Activated CD8-positive, alpha-beta memory T cell treated with anti-CD3 and anti-CD28 coated beads for 36 hours (primary cell): Measurements from ENCODE around the gene EIF2AK2. TPM values are rescaled to one million over a fixed set of nuclear protein-coding genes. Genes with fewer than 3 reads are reported as not detected.

Experiments
- CTCF ChIA-PET: fragments of 350-600 bp; sonication (Branson Sonifier 250); formaldehyde crosslinking; loops from one replicate; lab custom pipeline; 2021; ENCODE audit warnings: antibody characterized with exemption; lab: Charles Lee
- POLR2A ChIA-PET: fragments of 350-600 bp; sonication (Branson Sonifier 250); formaldehyde crosslinking; loops from one replicate; lab custom pipeline; 2021; ENCODE audit warnings: antibody characterized with exemption; lab: Charles Lee
- total RNA-seq, 2 experiments: library from RNA; stranded (reverse); gene quantifications; one replicate each; pipeline ENCODE4 v1.2.3, GENCODE V29; 2021

EIF2AK2 gene
- total RNA-seq, 2 experiments from 2014 or later = 37.4 to 38.4 TPM

DNA sequence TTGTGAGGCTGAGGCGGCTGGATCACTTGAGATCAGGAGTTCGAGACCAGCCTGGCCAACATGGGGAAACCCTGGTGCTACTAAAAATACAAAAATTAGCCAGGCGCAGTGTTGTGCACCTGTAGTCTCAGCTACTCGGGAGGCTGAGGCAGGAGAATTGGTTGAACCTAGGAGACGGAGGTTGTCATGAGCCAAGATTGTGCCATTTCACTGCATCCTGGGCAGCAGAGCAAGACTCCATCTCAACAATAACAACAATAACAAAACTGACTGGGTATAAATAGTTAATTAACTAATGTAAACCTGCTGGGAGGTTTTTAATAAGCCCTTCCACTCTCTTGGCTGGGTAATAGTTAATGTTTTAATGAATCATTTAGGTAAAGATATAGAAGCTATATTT lies 23.9 kb upstream of the EIF2AK2 start:
- ChIA-PET CTCF (interaction anchor here (1.8 kb wide), 1 partner anchor 13 kb away, joined by 3 read pairs; no protein-coding TSS in a partner anchor), POLR2A (no interaction called here)

DNA sequence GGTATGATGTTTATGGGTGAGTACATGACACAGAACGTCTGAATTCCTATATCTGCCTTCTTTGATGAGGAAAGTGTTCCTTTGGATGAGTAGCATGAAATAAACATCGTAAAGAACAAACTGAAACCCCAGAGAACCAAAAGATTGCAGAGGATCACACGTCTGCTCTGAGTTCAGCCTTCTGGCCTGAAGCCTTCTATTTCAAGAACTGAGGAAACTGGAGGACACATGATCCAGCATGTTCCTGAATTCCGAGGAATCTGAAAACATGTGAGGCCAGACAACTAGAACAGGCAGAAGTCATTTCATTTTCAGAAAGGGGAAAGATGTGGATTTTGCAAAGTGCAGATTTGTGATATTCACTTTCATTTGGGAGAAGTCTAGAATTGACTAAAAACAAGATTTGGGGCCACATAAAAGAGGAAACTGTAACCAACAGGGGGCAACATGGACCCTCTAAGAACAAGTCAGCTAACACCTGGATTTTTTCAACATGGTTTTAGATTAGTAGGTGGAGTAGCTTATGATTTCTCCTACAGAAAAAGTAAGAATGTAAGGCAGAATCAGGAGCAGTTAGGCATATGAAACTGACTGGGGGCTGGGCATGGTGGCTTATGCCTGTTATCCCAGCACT lies 23.3 kb upstream of the EIF2AK2 start:
- POLR2A ChIA-PET = no interaction called here
- CTCF ChIA-PET = interaction anchor here (1.2 to 1.8 kb wide), 2 partner anchors 11 to 12 kb away, joined by 3 read pairs; no protein-coding TSS in a partner anchor

- POLR2A ChIA-PET = no interaction called here
- CTCF ChIA-PET = interaction anchor here (0.7 kb wide), 1 partner anchor 521 kb away, joined by 6 read pairs; no protein-coding TSS in a partner anchor
These were observed 17.0 kb upstream of the EIF2AK2 start for GRCh38 chr2:37173741-37174140.

GRCh38 chr2:37171624-37171950 lies 14.8 kb upstream of the EIF2AK2 start:
- ChIA-PET POLR2A (no interaction called here), CTCF (no interaction called here)

DNA sequence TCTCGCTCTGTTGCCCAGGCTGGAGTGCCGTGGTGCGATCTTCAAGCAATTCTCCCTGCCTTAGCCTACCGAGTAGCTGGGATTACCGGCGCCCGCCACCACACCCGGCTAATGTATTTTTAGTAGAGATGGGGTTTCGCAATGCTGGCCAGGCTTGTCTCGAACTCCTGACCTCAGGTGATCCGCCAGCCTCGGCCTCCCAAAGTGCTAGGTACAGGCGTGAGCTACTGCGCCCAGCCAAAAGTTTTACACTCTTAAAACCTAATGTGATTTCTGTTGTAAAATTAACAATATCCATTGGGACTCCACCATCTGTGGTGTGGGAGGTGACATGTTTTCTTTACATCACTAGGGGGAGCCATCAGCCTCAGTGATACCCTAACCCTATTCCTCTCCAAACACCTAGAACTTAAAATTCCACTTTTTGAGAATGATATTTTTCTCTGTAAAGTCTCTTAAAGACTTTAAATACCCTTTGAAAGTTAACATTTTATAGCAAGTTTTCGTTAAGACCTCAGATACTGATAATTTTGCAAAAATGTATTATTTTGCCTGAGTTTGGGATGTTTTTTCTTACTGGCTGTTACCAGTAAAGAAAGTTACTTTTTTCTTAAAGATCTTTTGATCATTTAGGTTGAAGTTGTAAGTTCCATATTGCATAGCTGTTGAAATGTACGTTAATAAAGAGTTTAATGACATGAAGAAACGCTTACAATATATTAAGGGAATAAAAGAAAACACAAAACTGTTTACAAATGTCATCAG lies 11.6 kb upstream of the EIF2AK2 start:
- CTCF ChIA-PET = interaction anchor here (0.7 to 1.8 kb wide), 6 partner anchors 9 to 31 kb away, joined by 3 to 8 read pairs (median 4); partner anchors contain the start of gene EIF2AK2
- POLR2A ChIA-PET = no interaction called here

DNA sequence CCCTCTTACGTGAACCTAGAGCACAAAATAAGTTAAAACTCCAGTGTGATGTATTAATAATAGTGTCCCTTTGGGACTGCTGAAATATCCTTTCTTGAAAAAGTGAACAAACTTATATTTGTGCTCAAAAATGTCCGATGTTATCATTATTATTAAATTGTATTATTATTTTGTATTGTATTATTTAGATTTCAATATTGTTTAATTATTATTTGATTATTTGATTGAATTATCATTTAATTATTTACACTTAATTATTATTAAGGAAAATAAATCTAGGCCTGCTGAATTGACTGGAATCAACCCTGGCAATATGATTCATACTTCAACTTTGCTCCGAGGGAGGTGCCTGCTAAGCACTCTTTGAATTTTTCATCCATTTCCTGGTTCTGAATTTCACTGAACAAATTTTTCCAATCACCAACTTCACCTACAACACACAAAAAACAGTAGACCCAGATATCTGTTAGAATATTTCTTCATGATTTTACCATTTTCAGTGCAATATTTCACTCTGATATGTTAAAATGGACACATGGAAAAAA lies 10.9 kb upstream of the EIF2AK2 start:
- ChIA-PET CTCF (interaction anchor here (0.7 to 1.8 kb wide), 4 partner anchors 8 to 32 kb away, joined by 3 to 8 read pairs (median 4); partner anchors contain the start of gene EIF2AK2), POLR2A (no interaction called here)

DNA sequence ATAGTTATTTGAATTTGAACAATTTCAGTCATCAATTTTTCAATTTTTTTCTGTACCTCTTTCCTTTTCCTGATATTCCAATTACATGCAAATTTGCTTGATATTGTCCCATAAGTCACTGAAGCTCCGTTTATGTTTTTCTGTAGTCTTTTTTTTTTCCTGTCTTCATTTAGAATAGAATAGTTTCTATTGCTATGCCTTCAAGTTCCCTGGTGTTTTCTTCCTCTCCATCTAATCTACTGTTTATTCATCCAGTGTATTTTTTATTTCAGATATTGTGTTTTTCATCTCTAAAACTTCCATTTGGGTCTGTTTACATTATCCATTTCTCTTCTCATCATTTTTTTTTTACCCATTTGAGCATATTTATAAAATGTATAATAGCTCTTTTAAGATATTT lies 8.0 kb upstream of the EIF2AK2 start:
- CTCF ChIA-PET = interaction anchor here (0.6 kb wide), 1 partner anchor 160 kb away, joined by 3 read pairs; the partner anchor contains the start of gene PRKD3

GRCh38 chr2:37156071-37156856 lies 516 bp downstream of the EIF2AK2 start:
- CTCF ChIA-PET = interaction anchor here (2.1 kb wide), 1 partner anchor 12 kb away, joined by 8 read pairs; no protein-coding TSS in a partner anchor
- POLR2A ChIA-PET = interaction anchor here (0.6 to 1.8 kb wide), 2 partner anchors 76 to 85 kb away, joined by 3 to 5 read pairs; partner anchors contain the start of genes CEBPZ and NDUFAF7

More for the DNA sequence above, 8.0 kb upstream of the EIF2AK2 start:
- POLR2A ChIA-PET = no interaction called here

- ChIA-PET CTCF (no interaction called here), POLR2A (interaction anchor here (0.6 kb wide), 1 partner anchor 205 kb away, joined by 3 read pairs; no protein-coding TSS in a partner anchor)
These were observed 2.0 kb downstream of the EIF2AK2 start for GRCh38 chr2:37154785-37155184.

DNA sequence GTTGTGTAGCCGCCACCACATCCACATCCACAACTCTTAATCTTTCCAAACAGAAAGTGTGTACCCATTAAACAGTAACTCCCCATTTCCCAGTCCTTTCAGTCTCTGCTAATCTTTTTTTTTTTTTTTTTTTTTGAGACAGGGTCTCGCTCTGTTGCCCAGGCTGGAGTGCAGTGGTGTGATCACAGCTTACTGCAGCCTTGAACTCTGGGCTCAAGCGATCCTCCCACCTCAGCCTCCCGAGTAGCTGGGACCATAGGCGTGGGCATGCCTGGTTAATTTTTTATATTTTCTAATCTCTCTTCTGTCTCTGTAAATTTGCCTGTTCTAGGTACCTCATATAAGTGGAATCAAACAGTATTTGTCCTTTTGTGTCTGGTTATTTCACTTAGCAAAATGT lies 3.6 kb downstream of the EIF2AK2 start:
- POLR2A ChIA-PET = interaction anchor here (0.7 kb wide), 1 partner anchor 40 kb away, joined by 10 read pairs; no protein-coding TSS in a partner anchor
- CTCF ChIA-PET = no interaction called here

GRCh38 chr2:37149626-37150322 lies 7.0 kb downstream of the EIF2AK2 start:
- CTCF ChIA-PET = no interaction called here
- POLR2A ChIA-PET = interaction anchor here (0.6 kb wide), 2 partner anchors 1242 to 1597 kb away, joined by 3 to 5 read pairs; no protein-coding TSS in a partner anchor

- ChIA-PET CTCF (no interaction called here), POLR2A (no interaction called here)
These were observed 8.5 kb downstream of the EIF2AK2 start for GRCh38 chr2:37148325-37148724.

- ChIA-PET CTCF (no interaction called here), POLR2A (no interaction called here)
These were observed 10.7 kb downstream of the EIF2AK2 start for GRCh38 chr2:37146062-37146461.

GRCh38 chr2:37143974-37144373 lies 12.8 kb downstream of the EIF2AK2 start:
- ChIA-PET POLR2A (no interaction called here), CTCF (interaction anchor here (1.1 kb wide), 1 partner anchor 25 kb away, joined by 5 read pairs; no protein-coding TSS in a partner anchor)

DNA sequence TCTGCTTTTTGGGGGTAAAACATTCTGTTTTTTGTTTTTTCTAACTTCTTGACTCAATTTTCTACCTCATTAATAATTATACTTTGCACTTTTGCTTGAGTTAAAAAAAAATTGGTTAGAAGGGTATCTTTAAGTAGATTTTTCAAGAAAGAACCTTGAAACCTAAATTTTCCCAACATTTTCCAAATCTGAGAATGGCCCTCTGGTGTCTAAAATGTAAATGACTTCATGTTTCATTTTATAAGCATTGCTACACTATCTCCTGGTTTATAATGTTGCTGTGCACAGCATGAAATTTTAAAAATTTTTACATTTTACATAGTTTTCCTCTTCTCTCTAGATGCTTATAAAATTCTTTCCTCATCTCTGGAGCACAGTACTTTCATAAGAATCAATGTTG lies 14.2 kb downstream of the EIF2AK2 start:
- POLR2A ChIA-PET = no interaction called here

GRCh38 chr2:37132914-37133313 lies 23.9 kb downstream of the EIF2AK2 start:
- ChIA-PET POLR2A (no interaction called here), CTCF (no interaction called here)

More for the DNA sequence above, 14.2 kb downstream of the EIF2AK2 start:
- CTCF ChIA-PET = interaction anchor here (0.6 kb wide), 1 partner anchor 55 kb away, joined by 4 read pairs; no protein-coding TSS in a partner anchor

DNA sequence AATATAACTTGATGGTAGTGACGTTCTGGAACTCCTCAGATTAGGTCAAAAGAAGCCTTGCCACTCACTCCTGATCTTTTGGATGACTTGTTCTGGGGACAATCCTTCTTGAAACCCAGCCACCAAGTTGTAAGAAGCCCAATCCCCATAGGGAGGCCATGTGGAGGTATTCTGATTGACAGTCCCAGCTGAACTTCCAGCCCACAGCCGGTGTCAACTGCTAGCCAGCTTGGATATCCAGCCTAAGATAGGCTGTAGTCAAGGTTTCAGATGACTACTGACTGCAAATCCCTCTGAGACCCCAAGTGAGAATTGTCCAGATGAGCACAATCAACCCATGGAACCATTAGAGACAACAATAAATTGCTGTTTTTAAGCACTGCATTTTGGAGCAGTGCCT lies 31.4 kb downstream of the EIF2AK2 start:
- CTCF ChIA-PET = no interaction called here

DNA sequence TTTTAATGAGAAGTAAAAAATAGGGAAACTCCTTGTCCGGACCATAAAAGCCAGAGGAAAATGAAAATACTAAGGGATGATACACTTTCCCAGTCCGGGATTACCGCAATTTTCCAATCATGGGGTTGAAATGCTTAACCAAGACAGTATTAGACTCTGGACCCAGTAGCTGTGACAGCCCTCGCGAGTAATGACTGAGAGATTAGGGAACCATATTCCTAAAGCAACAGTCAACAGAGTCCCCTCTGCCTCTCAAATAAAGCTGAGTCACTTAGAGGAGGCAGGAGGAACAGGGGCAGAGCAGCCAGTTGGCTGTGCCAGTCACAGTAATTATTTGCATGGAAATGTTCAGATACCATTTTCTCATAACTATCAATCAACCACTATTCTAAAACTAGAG lies 37.6 kb downstream of the EIF2AK2 start:
- CTCF ChIA-PET = no interaction called here
- POLR2A ChIA-PET = no interaction called here

More for the DNA sequence above, 31.4 kb downstream of the EIF2AK2 start:
- POLR2A ChIA-PET = no interaction called here
